GM06990 (cell line): Measurements from ENCODE around the gene DDX23.

Experiments used
- DNase-seq: peaks from one replicate; pipeline ENCODE4 v3.0.0-alpha.2; 2011; ENCODE audit not compliant: insufficient read length; ENCODE audit errors: extremely low read depth
- H3K27me3 ChIP-seq: replicated peaks from 2 replicates; pipeline ENCODE4 v1.6.0; 2011; ENCODE audit warnings: low read length; ENCODE audit not compliant: control insufficient read depth, insufficient read depth
- H3K36me3 ChIP-seq: 2 replicates; pipeline ENCODE4 v1.5.1; 2011; ENCODE audit warnings: low read length; ENCODE audit not compliant: control insufficient read depth, insufficient read depth
- H3K4me3 ChIP-seq: replicated peaks from 2 replicates; pipeline ENCODE4 v1.5.1; 2011; ENCODE audit warnings: low read depth, mild to moderate bottlenecking, control low read depth, low read length
- TF ChIP-seq, protein P1 (sequence below): IDR thresholded peaks from 2 replicates; pipeline ENCODE4 v1.5.1; 2011; ENCODE audit warnings: low read length, control low read depth, mild to moderate bottlenecking, inconsistent platforms; ENCODE audit not compliant: insufficient read depth, poor library complexity, severe bottlenecking

The DDX23 gene

DNA sequence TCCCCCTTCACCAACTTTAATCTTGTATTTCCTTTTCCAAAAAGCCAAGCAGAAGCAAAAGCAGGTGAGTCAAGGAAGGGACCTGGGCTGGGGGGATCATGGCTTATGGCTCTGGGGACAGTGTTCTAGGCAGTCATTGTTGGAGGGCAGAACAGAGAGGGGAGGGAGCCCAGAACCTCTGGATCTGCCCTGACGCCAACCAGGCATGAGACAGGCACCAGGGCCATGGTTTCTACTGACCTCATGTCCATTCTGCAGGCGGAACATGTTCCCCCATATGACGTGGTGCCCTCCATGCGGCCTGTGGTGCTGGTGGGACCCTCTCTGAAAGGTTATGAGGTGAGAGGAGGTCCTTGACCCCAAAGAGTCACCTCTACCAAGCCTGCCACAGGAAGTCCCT lies 27.1 kb downstream of the DDX23 start:
- Histone ChIP-seq H3K4me3 (no peak overlapping the region), H3K36me3 (peaks cover 9% of the 10 kb centered on the region), H3K27me3 (no peaks in the 10 kb centered on the region)
- TF ChIP-seq, protein P1, sequence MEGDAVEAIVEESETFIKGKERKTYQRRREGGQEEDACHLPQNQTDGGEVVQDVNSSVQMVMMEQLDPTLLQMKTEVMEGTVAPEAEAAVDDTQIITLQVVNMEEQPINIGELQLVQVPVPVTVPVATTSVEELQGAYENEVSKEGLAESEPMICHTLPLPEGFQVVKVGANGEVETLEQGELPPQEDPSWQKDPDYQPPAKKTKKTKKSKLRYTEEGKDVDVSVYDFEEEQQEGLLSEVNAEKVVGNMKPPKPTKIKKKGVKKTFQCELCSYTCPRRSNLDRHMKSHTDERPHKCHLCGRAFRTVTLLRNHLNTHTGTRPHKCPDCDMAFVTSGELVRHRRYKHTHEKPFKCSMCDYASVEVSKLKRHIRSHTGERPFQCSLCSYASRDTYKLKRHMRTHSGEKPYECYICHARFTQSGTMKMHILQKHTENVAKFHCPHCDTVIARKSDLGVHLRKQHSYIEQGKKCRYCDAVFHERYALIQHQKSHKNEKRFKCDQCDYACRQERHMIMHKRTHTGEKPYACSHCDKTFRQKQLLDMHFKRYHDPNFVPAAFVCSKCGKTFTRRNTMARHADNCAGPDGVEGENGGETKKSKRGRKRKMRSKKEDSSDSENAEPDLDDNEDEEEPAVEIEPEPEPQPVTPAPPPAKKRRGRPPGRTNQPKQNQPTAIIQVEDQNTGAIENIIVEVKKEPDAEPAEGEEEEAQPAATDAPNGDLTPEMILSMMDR, result no peak
- DNase-seq, result no peak

DNA sequence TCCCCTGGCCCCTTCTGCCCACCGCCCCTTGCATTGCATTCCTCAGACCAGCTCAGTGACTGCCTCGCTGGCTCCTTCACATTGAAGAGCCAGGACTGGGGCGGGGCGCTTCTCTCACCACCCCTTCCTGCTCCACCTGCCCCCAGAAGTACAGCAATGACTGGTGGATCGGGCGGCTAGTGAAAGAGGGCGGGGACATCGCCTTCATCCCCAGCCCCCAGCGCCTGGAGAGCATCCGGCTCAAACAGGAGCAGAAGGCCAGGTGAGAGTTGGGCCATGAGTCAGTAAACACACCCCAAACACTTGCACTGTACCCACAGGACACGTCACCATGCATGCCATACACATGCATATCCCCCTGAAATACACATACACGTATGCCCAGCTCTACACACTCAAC lies 27.9 kb downstream of the DDX23 start:
- H3K27me3 ChIP-seq, result no peaks in the 10 kb centered on the region; the same call in 1 of the 2 replicates
- H3K4me3 ChIP-seq, result no peak overlapping the region
- DNase-seq, result no peak
- TF ChIP-seq, protein P1, result no peak
- peaks cover 7% of the 10 kb centered on the region for H3K36me3 ChIP-seq

DNA sequence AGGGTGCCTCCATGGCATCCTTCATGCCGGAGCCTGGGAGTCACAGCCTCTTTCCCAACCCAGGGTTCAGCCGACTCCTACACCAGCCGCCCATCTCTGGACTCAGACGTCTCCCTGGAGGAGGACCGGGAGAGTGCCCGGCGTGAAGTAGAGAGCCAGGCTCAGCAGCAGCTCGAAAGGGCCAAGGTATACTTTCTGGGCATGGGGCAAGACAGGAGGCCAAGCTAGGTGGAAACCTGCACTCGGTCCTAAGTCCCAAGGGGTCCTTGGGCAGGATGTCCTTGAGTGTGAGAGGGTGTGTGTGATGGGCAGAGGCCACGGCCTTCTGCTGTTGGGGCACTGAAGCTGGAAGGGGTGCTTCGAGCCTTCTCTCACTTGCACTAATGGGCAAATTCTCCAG lies 28.7 kb downstream of the DDX23 start:
- TF ChIP-seq, protein P1, result no peak
- Histone ChIP-seq H3K36me3 (no peaks in the 10 kb centered on the region; the same call in 1 of the 2 replicates), H3K27me3 (no peaks in the 10 kb centered on the region; the same call in 1 of the 2 replicates), H3K4me3 (no peak overlapping the region)
- DNase-seq, result no peak

DNA sequence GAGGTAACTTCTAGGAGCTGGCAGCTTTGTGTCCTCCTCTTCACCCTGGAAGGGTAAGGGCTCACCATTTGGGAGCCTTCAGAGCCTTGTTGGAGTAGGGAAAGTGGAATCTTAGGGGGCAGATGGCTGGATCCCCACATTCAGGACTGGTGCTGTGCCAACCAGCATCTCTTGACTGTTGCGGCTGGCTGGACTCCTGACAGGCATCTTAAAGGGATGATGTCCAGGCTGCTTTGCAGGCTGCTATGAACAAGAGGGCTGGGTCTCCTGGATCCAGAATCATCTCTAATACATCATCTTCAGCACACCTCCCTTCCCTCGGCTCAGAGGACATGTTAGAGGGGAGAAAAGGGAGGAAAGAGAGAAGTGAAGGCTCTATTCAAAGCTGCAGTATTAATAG lies 29.3 kb downstream of the DDX23 start:
- Histone ChIP-seq H3K36me3 (no peaks in the 10 kb centered on the region), H3K27me3 (no peaks in the 10 kb centered on the region; the same call in 1 of the 2 replicates), H3K4me3 (no peak overlapping the region)
- DNase-seq, result no peak
- TF ChIP-seq, protein P1, result no peak

DNA sequence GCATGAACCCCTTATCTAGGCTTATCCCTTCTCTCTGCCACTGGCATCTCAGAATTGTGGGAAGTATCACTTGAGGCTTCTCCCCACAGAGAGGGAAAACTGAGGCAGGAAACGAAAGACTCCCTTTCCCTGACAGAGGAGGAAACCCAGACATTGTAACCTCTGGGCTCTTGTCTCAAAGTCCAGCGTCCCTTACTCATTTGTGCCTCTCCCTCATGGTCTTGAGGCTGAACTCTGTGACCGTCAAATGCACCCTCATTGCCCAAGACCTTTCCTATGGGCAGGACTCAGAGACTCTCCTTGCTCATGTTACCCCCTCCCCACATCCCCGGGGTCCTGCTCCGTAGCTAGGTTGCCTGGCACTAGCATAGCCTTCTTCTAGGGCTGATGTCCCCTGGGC lies 29.8 kb downstream of the DDX23 start:
- no peak for DNase-seq
- Histone ChIP-seq H3K4me3 (no peak overlapping the region), H3K36me3 (no peaks in the 10 kb centered on the region), H3K27me3 (no peaks in the 10 kb centered on the region; the same call in none of the 2 replicates)
- TF ChIP-seq, protein P1, result no peak
